GM10266 (cell line): ENCODE data around the gene SNRPN.
A peak's percentile ranks its signal among the peaks of the same experiment; 100 is the strongest.
"Not testable (repeated sequence)": the region's sequence is repeated elsewhere in the genome, so short reads cannot be mapped to it uniquely, and the experiment has no call there.

Experiments
- DNase-seq: peaks from one replicate; pipeline ENCODE4 v3.0.0; 2012; ENCODE audit errors: extremely low spot score
- TF ChIP-seq, protein P1 (sequence below): IDR thresholded peaks from 2 replicates; pipeline ENCODE4 v1.5.1; 2012; ENCODE audit warnings: mild to moderate bottlenecking, low read depth; ENCODE audit not compliant: control insufficient read depth, insufficient read depth; ENCODE audit errors: missing control alignments

The SNRPN gene

DNA sequence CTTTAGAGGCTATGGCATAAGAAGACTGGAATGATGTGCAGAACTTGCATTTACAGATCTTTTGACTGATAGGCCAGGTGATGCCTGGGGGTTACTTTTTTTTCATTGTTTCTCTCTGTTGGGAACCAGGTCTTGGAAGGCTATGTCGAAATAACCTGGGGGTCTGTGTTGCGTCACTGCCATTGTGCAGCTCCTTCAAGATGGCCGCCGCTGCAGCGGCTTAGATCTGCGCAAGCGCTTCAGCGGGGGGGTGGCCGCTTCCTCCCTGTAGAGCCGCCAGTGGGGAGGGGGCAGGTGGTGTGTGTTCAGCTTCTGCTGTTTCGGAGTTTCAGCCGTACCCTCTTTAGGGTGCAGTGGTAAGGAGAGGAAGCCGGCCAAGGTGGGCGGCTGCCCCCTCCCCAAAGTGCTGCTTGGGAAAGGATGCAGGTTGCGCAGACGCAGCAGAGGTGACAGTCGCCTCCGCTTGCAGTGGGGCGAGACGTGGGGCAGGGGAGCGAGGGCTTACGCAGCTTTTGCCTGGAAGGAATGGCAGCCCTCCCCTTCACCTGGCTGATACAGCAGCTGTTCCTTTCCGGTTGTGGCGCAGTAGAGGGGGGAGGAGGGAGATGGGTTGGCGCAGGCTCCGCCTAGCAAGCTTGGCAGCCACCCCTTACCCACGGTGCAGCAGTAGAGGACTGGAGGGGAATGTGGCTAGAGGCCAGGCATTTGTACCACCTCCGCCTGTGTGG is 1.5 kb downstream of the SNRPN start:
- DNase-seq, result peak; percentile 55
- TF ChIP-seq, protein P1, sequence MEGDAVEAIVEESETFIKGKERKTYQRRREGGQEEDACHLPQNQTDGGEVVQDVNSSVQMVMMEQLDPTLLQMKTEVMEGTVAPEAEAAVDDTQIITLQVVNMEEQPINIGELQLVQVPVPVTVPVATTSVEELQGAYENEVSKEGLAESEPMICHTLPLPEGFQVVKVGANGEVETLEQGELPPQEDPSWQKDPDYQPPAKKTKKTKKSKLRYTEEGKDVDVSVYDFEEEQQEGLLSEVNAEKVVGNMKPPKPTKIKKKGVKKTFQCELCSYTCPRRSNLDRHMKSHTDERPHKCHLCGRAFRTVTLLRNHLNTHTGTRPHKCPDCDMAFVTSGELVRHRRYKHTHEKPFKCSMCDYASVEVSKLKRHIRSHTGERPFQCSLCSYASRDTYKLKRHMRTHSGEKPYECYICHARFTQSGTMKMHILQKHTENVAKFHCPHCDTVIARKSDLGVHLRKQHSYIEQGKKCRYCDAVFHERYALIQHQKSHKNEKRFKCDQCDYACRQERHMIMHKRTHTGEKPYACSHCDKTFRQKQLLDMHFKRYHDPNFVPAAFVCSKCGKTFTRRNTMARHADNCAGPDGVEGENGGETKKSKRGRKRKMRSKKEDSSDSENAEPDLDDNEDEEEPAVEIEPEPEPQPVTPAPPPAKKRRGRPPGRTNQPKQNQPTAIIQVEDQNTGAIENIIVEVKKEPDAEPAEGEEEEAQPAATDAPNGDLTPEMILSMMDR, result no peak

DNA sequence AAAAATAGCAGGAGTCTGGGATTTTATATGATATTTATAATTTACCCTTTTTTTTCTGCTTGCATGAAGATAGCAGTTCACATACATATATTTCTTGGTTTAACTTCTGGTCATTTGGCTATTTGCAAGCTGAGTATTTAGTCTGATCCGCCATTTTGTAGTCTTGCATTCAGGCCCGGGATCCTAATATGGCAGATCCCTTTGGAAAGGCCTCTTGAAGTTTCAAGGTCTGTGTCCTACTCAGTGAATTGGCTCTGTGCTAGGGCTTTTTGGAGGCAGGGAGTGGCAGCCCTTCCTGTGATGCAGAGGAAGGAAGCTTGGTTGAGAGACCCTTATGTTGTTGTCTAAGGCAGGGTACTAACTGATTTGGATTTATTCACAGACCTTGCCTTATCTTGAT is 2.9 kb downstream of the SNRPN start:
- DNase-seq, result no peak

DNA sequence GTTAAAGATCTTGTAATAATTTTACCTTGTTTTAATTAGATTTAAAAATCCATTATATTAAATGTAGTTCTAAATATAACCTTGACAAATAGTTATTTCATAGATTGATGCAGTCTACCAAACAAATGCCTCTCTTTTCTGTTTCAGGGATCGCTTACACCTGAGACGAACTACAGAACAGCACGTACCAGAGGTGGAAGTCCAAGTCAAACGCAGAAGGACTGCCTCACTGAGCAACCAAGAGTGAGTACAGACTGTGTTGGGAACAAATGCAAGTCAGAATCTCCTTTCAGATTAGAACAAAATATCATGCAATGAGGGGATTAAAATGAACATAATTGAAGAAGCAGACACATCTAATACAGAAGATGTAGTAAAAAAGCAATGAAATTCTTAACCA is 7.2 kb downstream of the SNRPN start:
- TF ChIP-seq, protein P1, result no peak
- no peak for DNase-seq

More for the DNA sequence above, 2.9 kb downstream of the SNRPN start:
- TF ChIP-seq, protein P1, result no peak

DNA sequence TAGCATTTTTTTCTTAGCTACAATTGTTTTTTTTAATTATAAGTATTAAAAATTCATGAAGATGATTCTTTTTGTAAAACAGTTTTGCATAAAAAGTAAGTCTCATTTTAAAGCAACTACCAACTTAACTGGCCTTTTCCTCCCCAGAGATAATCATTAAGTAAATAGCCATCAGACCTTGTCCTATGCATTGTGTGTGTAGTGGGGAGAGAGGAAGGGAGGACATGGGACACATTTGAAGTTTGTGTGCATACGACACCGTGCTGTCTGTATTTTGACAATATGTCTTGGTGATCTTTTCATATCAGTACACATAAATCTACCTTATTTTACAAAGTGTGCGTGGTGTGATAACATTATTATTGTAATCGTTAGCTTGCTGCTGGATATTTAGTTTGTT is 8.1 kb downstream of the SNRPN start:
- TF ChIP-seq, protein P1, result no peak

DNA sequence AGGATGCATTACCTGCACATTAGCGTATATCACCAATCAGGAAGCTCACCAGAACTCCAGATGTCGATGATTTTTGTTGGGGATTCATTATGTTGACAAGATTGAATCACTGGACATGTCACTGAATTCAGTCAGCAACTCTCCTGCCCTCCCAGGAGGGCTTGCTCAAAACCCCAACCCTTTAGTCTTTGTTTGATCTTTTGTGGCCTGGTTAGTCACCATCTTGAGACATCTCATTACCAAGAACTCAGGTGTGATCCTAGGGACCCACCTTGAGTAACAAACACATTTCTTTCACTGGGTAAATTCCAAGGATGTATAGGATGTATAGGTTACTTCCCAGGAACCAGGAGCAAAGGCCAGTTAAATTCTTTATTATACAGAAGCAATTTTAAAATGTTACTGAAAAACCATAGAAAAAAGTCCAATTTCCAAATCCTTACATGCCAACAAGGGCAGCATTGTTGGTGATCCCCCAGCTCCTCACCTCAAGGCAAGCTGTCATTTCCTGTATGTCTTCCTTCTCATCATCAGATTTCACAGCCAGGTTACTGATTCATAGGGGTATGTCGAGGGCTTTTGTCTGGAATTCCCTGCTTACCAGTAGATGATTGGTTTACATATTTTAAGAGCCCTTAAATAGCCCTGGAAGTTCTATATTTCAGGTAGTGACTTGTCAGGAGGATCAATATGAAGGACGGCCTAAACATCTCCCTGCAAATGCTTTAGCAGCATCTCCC is 11.7 kb downstream of the SNRPN start:
- TF ChIP-seq, protein P1, result no peak
- no peak for DNase-seq

More for the DNA sequence above, 8.1 kb downstream of the SNRPN start:
- no peak for DNase-seq

DNA sequence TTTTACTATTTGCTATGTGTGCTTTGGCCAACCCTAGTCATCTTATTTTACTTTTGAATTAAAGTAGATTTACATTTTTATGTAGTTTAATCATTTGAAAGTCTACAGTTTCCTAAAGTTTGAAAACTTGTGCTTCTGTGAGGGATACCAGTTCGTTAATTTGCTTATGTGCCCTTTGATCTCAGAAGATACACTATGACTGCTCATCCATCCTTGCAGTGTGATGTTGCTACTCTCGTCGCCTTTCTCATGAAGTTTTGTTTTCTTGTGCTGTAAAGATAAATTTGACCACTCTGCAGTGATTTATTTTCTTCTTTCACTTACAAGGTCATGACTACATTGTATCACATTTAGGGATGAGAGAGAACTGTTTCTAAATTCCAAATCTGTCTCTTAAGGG is 16.3 kb downstream of the SNRPN start:
- TF ChIP-seq, protein P1, result no peak

DNA sequence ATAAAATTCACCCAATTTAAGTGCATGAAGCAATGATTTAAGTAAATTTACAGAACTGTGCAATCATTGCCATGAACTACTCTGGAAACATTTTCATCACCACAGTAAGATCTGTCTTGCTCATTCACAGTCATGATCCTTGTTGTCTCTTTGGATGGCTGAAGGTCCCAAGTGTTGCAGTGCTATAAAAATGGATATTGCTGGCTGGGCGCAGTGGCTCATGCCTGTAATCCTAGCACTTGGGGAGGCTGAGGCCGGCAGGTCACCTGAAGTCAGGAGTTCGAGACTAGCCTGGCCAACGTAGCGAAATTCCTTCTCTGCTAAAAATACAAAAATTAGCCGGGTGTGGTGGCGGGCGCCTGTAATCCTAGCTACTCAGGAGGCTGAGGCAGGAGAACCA is 17.0 kb downstream of the SNRPN start:
- DNase-seq, result no peak
- TF ChIP-seq, protein P1, result no peak

More for the DNA sequence above, 16.3 kb downstream of the SNRPN start:
- no peak for DNase-seq

DNA sequence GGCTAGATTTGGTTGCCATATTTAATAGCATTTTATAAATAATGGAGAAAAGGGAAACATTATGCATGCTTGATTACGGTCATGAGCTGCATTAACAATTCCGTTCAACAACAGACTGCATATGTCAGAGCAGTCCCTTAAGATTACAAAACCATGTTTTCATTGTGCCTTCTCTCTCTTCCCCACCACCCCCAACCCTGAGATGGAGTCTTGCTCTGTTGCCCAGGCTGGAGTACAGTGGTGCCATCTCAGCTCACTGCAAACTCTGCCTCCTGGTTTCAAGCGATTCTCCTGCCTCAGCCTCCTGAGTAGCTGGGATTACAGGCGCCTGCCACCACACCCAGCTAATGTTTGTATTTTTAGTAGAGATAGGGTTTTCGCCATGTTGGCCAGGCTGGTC is 17.9 kb downstream of the SNRPN start:
- DNase-seq, result not testable (repeated sequence)
